ENCODE results near the gene ARL4D.

DNA sequence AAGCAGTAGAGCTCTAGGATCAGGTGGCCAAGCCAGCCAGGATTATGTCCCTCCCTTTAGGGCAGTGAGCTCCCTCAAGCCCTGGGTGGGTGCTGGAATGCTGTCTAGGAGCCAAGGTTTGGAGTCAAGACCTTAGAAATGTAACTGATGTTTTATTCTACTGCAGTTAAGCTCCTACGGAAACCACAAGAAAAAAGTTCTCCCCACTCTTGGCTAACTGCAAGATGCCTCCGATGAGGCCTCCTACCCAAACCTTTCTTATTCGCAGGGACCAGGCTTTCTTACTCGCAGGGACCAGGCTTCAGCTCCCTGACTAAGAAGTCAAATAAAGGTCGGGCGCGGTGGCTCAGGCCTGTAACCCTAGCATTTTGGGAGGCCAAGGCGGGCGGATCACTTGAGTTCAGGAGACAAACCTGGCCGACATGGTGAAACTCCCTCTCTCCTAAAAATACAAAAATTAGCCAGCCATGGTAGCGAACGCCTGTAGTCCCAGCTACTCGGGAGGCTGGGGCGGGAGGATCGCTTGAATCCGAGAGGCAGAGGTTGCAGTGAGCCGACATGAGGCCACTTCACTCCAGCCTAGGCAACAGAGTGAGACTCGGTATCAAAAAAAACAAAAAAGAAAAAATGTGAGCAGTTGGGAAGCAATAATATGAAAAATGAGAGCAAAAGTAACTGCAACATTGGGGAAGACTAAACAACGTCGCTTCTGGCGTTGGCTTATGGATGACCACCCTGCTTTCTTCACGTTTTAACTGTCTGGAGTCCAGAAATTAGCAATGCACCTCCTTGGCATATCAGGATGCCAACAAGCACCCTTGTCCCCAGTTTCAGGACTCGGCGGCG is 31.7 kb upstream of the ARL4D start:
- TF ChIP-seq, protein P1, sequence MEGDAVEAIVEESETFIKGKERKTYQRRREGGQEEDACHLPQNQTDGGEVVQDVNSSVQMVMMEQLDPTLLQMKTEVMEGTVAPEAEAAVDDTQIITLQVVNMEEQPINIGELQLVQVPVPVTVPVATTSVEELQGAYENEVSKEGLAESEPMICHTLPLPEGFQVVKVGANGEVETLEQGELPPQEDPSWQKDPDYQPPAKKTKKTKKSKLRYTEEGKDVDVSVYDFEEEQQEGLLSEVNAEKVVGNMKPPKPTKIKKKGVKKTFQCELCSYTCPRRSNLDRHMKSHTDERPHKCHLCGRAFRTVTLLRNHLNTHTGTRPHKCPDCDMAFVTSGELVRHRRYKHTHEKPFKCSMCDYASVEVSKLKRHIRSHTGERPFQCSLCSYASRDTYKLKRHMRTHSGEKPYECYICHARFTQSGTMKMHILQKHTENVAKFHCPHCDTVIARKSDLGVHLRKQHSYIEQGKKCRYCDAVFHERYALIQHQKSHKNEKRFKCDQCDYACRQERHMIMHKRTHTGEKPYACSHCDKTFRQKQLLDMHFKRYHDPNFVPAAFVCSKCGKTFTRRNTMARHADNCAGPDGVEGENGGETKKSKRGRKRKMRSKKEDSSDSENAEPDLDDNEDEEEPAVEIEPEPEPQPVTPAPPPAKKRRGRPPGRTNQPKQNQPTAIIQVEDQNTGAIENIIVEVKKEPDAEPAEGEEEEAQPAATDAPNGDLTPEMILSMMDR (IDR thresholded peaks at IDR 0.05): no peak
- no peak for TF ChIP-seq POLR2A (IDR thresholded peaks at IDR 0.05)
- no peak for TF ChIP-seq POLR2AphosphoS5 (IDR thresholded peaks at IDR 0.05; ENCODE audit: insufficient read depth in 1 of 2, low read depth in 1 of 2)
